ENCODE data around the gene MRPL54.

The MRPL54 gene

GRCh38 chr19:3785938-3786824 is 23.7 kb downstream of the MRPL54 start, which contains the start of gene MATK:
MATK (minus strand) TSS chr19:3786381; CDS start chr19:3785135, 1,246 bp downstream.
- no peak for DNase-seq

GRCh38 chr19:3788996-3789778 is 26.7 kb downstream of the MRPL54 start:
- no peak for DNase-seq

DNA sequence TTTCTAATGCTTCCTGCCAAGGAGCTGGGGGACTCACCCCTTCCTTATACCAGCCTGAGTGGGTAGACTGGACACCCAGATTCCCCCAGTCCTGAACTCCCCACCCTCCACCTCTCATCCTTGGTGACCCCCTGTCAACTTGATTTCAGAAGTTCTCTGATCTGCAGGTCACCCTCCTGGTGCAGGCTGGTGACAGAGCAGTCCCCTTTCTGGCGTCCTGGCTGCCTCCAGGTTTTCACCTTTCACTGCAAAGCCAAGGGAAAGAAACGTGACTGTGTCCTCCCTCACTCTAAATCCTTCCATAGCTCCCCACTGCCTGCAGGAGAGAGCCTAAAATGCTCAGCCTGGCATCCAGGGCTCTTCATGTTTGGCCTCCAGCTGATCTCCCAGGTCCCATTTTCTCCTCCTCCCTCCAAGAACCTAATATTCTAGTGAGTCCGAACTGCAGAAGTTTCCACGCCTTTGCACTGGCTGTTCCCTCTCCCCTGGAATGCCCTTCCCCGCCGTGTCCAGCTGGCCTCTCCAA is 27.8 kb downstream of the MRPL54 start:
- DNase-seq = no peak

DNA sequence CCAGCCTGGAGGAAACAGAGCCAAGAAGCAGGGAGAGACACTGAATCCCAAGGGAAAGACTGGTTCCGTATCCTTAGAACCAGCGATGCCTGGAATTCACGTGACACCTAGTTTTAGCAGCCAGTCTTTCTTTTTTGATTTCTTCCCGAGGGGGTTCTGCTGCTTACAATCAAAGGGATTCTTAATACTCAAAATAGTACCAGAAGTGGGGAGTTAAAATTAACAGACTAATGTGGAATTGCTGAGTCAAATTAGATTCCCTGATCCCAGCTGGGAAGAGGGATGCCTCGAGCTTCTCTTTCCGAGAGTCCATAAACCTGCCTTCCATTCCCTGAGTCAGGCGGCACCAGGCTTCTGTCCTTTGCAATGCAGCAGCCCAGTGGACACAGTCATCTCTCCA is 28.5 kb downstream of the MRPL54 start:
- DNase-seq = no peak

DNA sequence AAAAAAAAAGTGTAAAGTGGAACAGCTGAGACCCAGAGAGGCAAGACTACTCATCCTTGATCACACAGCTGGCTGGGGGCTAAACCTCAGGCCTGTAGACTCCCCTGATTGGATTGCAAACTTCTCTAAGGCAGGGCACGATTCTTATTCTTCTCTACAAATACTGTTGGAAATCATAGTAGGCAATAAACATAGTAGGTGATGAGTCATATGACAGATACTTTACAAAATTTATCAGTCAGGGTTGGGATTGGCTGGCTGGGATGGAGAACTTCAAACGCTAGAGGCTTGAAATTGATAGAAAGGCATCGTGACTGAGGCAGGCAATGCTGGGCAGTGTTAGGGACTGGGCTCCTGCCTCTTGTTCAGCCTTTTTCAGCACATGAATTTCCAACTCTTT is 29.6 kb downstream of the MRPL54 start:
- no peak for DNase-seq

- no peak for DNase-seq
Measured at GRCh38 chr19:3793799-3794198, 31.3 kb downstream of the MRPL54 start.

DNA sequence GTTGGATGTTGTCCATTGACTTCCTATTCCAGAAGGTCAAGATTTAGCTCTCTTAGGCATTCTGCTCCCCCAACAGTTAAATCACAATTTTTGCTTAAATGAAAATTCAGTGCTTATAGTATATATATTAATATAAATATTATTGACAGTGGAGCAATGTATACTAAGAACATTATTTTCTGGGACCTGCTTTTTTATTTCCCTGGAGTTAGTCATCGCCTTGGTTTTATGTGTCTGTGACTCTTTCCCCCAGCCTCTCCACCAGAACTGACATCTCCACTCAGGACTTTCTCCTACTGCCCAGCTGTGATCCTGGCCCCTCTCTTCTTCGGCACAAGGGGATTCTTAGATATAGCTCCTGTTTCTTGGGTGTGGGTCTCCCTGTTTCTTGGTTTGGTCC is 33.9 kb downstream of the MRPL54 start:
- no peak for DNase-seq

DNA sequence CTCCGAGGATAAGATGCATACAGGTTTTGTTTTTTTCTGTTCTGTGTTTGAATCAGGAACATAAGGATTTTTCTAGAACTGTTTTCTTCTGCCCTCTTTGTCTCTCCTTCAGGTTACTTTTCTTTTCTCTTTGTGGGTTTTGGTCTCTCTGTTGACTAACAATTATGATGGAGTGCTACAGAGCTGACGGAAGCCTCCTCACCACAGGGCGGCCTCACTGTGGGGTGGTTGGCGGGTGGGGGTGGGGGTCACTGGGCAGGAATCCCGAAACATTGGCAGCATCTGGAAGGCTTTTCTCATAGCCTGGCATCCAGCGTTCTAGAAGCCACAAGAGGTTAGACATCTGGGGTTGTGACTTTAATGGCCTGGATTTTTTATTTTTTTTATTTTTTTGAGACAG is 35.7 kb downstream of the MRPL54 start:
- DNase-seq = no peak

GRCh38 chr19:3800996-3801395 is 38.5 kb downstream of the MRPL54 start:
- no peak for DNase-seq

GRCh38 chr19:3801412-3802096 is 39.1 kb downstream of the MRPL54 start:
- peak; percentile 58 for DNase-seq

DNA sequence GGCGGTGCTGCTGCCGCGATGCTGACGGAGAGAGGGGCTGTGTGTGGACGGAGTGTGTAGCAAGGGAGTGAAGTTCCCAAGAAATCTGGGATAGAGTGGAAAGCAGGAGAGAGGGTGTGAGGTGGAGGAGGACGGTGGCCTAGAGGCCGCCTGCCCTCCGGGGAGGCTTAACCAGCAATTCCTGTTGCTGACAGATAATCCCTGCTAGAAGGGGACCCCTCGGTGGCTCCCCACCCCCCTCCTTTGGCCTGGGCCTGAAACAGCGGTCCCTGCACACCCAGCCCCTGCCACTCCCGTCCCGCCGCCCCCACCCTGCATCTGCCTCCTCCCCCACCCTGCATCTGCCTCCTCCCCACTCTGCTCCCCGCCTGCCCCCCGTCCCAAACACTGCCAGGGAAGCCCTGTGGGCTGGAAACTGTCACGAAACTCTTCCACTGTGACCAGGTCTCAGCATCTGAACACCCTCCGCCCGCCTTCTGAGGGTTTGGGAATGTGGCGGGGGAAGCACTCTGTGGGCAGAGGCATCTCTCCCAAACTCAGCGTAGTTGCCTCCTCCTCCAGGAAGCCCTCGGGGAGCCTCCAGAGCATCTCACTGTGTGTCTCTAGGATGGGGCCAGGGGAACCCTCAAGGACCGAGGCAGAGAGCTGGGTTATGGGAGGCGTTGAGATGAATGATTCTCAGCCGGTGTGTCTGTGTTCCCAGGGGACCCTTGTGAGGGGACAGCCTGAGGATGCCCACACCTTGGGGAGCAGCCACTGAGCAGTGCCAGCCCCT is 40.8 kb downstream of the MRPL54 start:
- no peak for DNase-seq

DNA sequence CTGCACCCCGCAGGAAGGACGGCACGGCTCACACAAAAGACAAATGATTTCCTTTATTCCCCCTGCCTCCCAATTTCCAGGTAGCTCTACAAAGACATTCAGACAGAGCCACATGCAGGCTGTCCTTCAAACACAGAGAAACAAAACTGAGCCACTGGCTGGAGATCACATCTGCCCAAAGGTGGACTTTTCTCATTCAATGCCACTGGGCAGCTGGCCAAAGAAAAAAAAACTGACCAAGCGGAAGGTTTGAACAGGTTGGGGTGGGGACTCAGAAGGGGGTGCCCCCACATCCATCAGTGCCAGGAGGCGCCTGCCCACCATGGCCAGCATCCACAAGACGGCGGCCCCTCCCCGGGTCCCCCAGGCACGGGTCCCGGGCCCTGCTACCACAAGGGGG is 41.5 kb downstream of the MRPL54 start:
- no peak for DNase-seq

- DNase-seq = no peak
Measured at GRCh38 chr19:3804429-3804828, 41.9 kb downstream of the MRPL54 start.

- no peak for DNase-seq
Measured at GRCh38 chr19:3805859-3806258, 43.4 kb downstream of the MRPL54 start.

GRCh38 chr19:3807131-3807480 is 44.6 kb downstream of the MRPL54 start:
- DNase-seq = no peak

DNA sequence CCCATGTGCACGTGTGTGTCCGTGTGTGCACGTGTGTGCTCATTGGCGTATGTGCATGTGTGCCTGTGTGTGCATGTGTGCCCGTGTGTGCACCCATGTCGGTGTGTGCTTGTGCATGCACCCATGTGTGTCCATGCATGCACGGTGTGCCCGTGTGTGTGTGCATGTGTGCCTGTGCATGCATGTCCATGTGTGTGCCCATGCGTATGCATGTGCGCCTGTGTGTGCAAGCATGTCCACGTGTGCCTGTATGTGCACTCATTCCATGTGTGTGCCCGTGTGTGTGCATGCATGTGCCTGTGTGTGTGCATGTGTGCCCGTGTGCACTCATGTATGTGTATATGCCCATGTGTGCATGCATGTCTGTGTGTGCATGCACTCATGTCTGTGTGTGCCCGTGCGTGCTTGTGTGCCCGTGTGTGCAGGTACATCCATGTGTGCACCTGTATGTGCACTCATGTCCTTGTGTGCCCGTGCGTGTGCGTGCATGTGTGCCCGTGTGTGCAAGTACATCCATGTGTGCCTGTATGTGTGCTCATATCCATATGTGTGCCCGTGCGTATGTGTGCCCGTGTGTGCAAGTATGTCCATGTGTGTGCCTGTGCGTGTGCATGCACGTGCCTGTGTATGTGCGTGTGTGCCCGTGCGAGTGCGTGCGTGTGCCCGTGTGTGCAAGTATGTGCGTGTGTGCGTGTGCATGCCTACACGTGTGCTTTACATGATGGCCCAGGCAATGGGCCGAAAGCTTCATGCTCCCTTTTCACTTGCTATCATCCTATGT is 45.3 kb downstream of the MRPL54 start:
- DNase-seq = no peak

DNA sequence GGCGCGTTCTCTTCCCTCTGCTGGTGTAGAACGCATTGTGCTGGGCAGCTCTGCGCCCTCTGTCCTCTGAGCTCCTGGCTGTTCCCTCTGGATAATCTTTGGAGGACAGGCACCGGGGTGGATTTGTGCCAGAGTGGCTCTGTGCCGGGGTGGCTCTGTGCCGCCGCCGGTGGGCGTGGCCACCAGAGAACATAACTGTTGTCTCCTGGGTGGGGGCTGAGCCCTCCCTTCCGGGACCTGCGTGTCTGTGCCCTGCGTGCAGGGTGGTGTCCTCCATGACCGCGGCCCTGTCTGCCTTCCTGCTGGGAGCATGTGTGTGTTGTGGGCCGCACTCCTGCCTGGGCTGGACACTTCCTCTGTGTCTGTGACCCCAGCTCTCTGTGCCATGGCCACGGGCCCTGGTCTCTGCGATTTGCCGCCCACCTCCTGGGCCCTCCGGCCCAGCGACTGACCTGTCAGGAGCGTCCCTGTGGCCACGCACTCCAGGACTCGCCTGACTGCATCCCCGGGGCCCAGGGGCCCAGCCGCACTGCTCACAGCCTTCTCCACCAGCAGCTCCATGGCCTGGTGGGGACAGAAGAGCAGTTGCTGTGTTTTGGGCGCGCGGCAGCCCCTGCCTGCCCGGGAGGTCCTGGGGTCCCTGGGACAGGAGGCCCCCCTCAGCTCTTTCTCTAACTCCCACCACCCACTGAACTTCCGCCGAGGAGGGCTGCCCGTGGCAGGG is 46.1 kb downstream of the MRPL54 start:
- no peak for DNase-seq

DNA sequence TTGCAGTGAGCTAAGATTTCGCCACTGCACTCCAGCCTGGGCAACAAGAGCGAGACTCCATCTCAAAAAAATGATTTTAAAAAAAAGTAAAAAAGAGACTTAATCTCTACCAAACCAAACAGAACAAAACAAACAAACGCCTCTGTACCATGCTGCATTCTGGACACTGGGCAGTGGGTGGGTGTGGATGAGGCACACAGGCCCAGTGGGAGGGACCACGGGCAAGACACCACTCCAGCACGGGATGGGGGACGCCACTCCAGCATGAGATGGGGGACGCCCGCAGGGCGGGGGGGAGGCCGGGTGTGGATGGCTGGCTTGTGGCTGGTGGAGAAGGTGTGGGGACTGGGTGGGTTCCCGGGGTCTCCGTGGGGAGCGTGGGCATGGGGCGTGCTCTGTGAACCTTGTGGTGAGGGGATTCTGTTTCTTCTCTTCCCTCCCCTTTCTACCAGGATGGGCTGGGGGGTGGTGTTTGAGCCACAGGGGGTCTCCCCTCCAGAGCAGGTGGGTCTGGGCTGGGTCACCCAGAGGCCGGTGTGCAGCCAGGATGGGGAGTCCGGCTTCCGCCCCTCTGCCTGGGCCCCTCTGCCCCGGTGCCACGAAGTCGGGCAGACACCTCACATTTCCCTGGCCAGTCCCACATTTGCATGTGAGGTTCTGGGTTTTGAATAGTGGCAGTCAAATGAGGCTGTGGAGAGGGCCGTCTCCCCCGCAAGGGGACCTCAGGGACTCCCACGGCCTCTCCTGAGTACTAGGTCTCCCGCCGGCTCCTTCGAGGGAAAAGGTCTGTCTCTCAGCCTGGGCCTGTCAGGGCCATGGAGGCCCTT is 47.6 kb downstream of the MRPL54 start:
- no peak for DNase-seq

DNA sequence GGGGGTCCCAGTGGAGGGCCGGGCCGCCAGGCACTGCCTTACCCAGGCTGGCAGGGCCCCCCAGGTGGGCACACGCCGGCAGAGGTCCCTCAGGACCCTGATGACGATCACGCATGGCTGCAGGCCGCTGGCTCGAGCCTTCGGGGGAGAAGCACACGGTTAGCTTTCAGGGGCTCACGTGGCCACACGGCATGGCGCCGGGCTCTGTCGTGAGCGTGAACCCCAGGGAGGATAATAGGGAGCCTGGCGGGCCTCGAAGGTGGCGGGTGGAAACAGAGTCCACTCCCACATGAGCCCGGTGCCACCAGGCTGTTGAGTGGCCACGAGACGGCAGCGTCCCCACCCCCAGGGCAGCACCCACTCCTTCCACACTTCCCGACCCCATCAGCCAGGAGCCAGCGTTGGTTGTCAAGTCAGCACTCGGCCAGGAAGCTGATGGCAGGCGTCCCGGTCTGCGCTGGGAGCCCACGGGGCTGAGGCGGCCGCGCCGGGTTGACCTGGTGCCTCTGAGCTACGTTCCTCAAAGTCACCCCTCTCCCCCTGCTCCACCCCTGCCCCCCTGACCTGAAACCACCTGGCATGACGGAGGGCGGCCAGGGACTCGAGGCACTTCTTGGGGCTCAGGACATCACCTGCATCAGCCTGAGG is 48.4 kb downstream of the MRPL54 start:
- no peak for DNase-seq

Data from activated CD4-positive, CD25-positive, alpha-beta regulatory T cell treated with anti-CD3 and anti-CD28 coated beads, Interleukin-2, amount 50 U/mL, for 72 hours (primary cell).